Measurements from ENCODE around the gene MAPK13.

The MAPK13 gene

DNA sequence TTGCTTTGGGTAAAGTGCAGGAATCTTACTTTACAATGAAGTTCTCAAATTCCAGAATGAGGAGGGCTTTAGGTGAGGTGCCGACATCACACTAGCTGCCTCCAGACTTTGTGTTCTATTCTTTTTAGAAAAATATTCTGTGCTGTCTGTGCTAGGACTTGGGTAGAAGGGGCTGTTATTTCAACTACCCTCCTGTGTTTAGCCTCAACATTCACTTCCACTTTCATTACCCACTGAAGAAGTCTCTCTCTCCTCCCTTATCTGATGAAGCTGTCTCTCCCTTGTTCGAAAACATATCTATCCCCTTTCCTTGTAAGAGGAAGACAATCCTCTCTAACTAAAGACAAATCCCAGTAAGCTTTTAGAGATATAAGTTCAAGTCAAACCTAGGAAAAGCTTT lies 41.3 kb downstream of the MAPK13 start:
- Histone ChIP-seq H3K27me3 (ENCODE audit: insufficient read depth, low read length, poor library complexity, severe bottlenecking) (no peaks in the 10 kb centered on the region), H3K36me3 (ENCODE audit: insufficient read depth, low read length) (no peaks in the 10 kb centered on the region), H3K9me3 (ENCODE audit: insufficient read depth, low read depth, low read length) (no peaks in the 10 kb centered on the region), H3K9me2 (replicated peaks; ENCODE audit: low read depth, low read length) (no peaks in the 10 kb centered on the region), H3K9ac (ENCODE audit: low read depth, low read length, poor library complexity, severe bottlenecking) (no peak overlapping the region), H3K79me2 (ENCODE audit: insufficient read depth, low read length) (no peaks in the 10 kb centered on the region), H3K4me2 (ENCODE audit: low read depth, low read length, poor library complexity, severe bottlenecking) (no peak overlapping the region), H2AFZ (ENCODE audit: low read length) (no peak overlapping the region; the same call in 1 of the 2 replicates), H3K4me3 (ENCODE audit: low read length, poor library complexity, severe bottlenecking) (no peak overlapping the region), H3F3A (ENCODE audit: low read depth) (no peaks in the 10 kb centered on the region), H3K4me1 (ENCODE audit: insufficient read depth, low read length, poor library complexity, severe bottlenecking) (peaks cover 1% of the 10 kb centered on the region), H4K20me1 (ENCODE audit: insufficient read depth, low read length, poor library complexity, severe bottlenecking) (no peaks in the 10 kb centered on the region)
- no peak for TF ChIP-seq EZH2phosphoT487 (IDR thresholded peaks at IDR 0.05; ENCODE audit: borderline replicate concordance)
- TF ChIP-seq, protein P1, sequence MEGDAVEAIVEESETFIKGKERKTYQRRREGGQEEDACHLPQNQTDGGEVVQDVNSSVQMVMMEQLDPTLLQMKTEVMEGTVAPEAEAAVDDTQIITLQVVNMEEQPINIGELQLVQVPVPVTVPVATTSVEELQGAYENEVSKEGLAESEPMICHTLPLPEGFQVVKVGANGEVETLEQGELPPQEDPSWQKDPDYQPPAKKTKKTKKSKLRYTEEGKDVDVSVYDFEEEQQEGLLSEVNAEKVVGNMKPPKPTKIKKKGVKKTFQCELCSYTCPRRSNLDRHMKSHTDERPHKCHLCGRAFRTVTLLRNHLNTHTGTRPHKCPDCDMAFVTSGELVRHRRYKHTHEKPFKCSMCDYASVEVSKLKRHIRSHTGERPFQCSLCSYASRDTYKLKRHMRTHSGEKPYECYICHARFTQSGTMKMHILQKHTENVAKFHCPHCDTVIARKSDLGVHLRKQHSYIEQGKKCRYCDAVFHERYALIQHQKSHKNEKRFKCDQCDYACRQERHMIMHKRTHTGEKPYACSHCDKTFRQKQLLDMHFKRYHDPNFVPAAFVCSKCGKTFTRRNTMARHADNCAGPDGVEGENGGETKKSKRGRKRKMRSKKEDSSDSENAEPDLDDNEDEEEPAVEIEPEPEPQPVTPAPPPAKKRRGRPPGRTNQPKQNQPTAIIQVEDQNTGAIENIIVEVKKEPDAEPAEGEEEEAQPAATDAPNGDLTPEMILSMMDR (conservative IDR thresholded peaks at IDR 0.05; ENCODE audit: low read length): no peak

DNA sequence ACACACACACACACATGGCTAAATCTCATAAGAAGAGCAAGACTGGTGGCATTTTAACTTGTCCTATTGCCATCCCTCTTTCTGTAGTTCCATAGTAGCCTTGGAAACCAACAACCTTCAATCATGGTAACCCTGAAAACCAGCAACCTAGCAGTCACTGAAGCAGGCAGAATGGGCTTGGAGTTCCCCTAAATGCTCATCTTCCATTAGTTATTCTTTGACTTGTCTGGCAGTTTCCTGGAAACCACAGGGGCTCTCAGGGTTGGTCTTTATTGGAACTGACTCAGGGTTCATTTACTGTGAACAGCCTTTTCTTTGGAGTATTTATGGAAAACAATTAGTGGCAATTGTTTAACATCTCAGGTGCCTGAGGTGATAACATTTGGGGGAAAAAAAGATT lies 46.9 kb downstream of the MAPK13 start:
- TF ChIP-seq, protein P1 (conservative IDR thresholded peaks at IDR 0.05; ENCODE audit: low read length): no peak
- no peak for TF ChIP-seq EZH2phosphoT487 (IDR thresholded peaks at IDR 0.05; ENCODE audit: borderline replicate concordance)
- Histone ChIP-seq H3K4me2 (ENCODE audit: low read depth, low read length, poor library complexity, severe bottlenecking) (no peak overlapping the region), H3K27me3 (ENCODE audit: insufficient read depth, low read length, poor library complexity, severe bottlenecking) (no peaks in the 10 kb centered on the region), H3F3A (ENCODE audit: low read depth) (no peaks in the 10 kb centered on the region), H3K9ac (ENCODE audit: low read depth, low read length, poor library complexity, severe bottlenecking) (no peak overlapping the region), H3K36me3 (ENCODE audit: insufficient read depth, low read length) (no peaks in the 10 kb centered on the region), H3K4me3 (ENCODE audit: low read length, poor library complexity, severe bottlenecking) (no peak overlapping the region), H4K20me1 (ENCODE audit: insufficient read depth, low read length, poor library complexity, severe bottlenecking) (no peaks in the 10 kb centered on the region), H2AFZ (ENCODE audit: low read length) (no peak overlapping the region), H3K79me2 (ENCODE audit: insufficient read depth, low read length) (no peaks in the 10 kb centered on the region), H3K9me3 (ENCODE audit: insufficient read depth, low read depth, low read length) (peaks cover 9% of the 10 kb centered on the region), H3K4me1 (ENCODE audit: insufficient read depth, low read length, poor library complexity, severe bottlenecking) (peaks cover 4% of the 10 kb centered on the region), H3K9me2 (replicated peaks; ENCODE audit: low read depth, low read length) (no peaks in the 10 kb centered on the region)

DNA sequence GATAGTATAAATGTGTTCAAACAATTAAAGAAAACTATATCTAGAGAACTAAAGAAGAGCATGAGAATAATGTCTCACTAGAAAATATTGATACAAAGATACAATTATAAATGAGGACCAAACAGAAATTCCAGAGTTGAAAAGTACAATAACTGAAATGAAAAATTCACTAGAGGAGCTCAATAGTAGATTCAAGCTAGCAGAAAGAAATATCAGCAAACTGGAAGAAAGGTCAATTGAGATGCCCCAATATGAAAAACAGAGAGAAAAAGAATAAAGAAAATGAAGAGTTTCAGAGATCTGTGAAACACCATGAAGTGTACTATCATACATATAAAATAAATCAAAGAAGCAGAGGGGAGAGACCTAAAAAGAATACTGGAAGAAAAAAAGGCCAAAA lies 48.2 kb downstream of the MAPK13 start:
- Histone ChIP-seq H3K4me1 (ENCODE audit: insufficient read depth, low read length, poor library complexity, severe bottlenecking) (peaks cover 4% of the 10 kb centered on the region), H3K4me2 (ENCODE audit: low read depth, low read length, poor library complexity, severe bottlenecking) (no peak overlapping the region), H3F3A (ENCODE audit: low read depth) (no peaks in the 10 kb centered on the region), H3K9me2 (replicated peaks; ENCODE audit: low read depth, low read length) (no peaks in the 10 kb centered on the region), H3K79me2 (ENCODE audit: insufficient read depth, low read length) (no peaks in the 10 kb centered on the region), H3K36me3 (ENCODE audit: insufficient read depth, low read length) (no peaks in the 10 kb centered on the region), H3K9me3 (ENCODE audit: insufficient read depth, low read depth, low read length) (peaks cover 9% of the 10 kb centered on the region), H4K20me1 (ENCODE audit: insufficient read depth, low read length, poor library complexity, severe bottlenecking) (no peaks in the 10 kb centered on the region), H2AFZ (ENCODE audit: low read length) (no peak overlapping the region), H3K9ac (ENCODE audit: low read depth, low read length, poor library complexity, severe bottlenecking) (no peak overlapping the region), H3K4me3 (ENCODE audit: low read length, poor library complexity, severe bottlenecking) (no peak overlapping the region), H3K27me3 (ENCODE audit: insufficient read depth, low read length, poor library complexity, severe bottlenecking) (no peaks in the 10 kb centered on the region)
- TF ChIP-seq, protein P1 (conservative IDR thresholded peaks at IDR 0.05; ENCODE audit: low read length): no peak
